ENCODE results near the gene TBC1D3I.
"Not testable (repeated sequence)": the region's sequence is repeated elsewhere in the genome, so short reads cannot be mapped to it uniquely, and the experiment has no call there.

The TBC1D3I gene

DNA sequence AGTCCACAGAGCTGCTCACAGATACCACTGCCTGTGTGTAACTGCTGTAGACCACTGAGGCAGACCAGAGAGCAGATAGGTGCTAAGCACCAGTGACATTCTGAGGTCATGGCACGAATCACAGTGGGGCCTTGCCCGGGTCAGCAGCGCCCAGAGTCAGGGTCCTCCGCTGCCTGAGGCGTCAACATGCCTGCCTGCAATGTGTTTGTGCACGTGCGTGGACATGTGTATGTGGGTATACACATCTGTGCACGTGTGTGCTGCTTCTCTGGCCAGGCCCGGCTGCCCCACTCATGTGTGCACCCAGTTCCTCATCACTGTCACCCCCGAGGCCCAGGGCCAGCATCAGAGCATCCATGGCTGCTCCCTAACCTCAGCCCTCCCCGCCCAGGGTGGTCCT lies at the start of gene TBC1D3I:
Gene TBC1D3I (minus strand): TSS at position 101 of the 400 bp plus-strand sequence. CDS start 1,585 bp downstream, outside the sequence.
- not testable (repeated sequence) for DNase-seq (ENCODE audit: low spot score)

- DNase-seq (ENCODE audit: low spot score): not testable (repeated sequence)
These were observed 30.8 kb upstream of the TBC1D3I start for GRCh38 chr17:36295161-36295560.

- not testable (repeated sequence) for DNase-seq (ENCODE audit: low spot score)
These were observed 25.7 kb upstream of the TBC1D3I start for GRCh38 chr17:36289965-36290612.

DNA sequence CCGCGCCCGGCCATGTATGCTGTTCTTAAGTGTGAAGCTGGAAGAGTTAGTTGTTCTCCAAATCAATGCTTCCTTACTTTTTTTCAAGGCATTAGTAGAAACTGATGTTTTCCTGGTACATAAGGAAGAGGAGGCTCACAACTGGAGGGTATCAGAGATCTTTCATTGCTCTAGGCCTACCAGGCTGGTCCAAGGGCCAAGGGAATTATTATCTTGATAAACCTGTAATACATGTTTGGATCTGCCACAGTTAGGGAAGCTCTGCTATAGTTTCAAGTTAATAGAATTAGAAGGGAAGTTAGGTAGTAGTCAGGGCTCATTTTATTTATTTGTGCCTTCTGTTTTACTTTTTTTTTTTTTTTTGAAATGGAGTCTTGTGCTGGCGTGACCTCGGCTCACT lies 19.8 kb upstream of the TBC1D3I start:
- not testable (repeated sequence) for DNase-seq (ENCODE audit: low spot score)

GRCh38 chr17:36283256-36283655 lies 18.9 kb upstream of the TBC1D3I start:
- DNase-seq (ENCODE audit: low spot score): not testable (repeated sequence)

DNA sequence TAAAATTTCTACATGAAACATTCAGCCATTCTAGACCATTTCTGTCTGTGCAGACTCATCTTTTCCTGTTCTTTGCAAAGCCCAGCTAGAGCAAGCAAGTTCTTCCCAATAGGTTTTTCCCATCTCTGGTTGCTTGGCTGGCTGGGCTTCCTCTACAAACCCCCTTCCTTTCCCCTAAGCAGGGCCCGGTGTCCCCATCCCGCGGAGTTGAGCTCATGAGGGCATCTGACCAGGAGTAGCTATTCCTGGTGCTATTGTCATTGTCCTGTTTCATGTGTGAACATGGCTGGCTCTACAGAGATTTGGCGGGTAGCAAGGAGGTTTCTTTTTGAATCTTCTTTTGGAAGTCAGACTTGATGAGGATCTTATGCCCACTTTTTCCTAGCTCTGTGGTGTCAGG lies 22.3 kb downstream of the TBC1D3I start:
- not testable (repeated sequence) for DNase-seq (ENCODE audit: low spot score)

- DNase-seq (ENCODE audit: low spot score): not testable (repeated sequence)
These were observed 34.7 kb downstream of the TBC1D3I start for GRCh38 chr17:36229644-36230043.

DNA sequence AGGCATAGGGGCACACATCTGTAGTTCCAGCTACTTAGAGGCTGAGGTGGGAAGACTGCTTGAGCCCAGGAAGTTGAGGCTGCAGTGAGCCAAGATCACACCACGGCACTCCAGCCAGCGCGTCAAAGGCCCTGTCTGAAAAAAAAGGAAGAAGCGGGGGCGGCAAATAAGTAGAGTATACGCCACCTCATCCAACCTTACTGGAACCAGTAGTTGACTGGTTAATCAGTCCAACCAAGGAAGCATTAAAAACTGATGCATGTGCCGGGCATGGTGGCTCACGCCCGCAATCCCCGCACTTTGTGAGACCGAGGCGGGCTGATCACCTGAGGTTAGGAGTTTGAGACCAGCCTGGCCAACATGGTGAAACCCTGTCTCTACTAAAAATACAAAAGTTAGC lies 41.4 kb downstream of the TBC1D3I start:
- DNase-seq (ENCODE audit: low spot score): not testable (repeated sequence)

GRCh38 chr17:36221581-36222100 lies 42.7 kb downstream of the TBC1D3I start:
- not testable (repeated sequence) for DNase-seq (ENCODE audit: low spot score)

- not testable (repeated sequence) for DNase-seq (ENCODE audit: low spot score)
These were observed 43.4 kb downstream of the TBC1D3I start for GRCh38 chr17:36220737-36221580.

- not testable (repeated sequence) for DNase-seq (ENCODE audit: low spot score)
These were observed 44.8 kb downstream of the TBC1D3I start for GRCh38 chr17:36219556-36219955.

DNA sequence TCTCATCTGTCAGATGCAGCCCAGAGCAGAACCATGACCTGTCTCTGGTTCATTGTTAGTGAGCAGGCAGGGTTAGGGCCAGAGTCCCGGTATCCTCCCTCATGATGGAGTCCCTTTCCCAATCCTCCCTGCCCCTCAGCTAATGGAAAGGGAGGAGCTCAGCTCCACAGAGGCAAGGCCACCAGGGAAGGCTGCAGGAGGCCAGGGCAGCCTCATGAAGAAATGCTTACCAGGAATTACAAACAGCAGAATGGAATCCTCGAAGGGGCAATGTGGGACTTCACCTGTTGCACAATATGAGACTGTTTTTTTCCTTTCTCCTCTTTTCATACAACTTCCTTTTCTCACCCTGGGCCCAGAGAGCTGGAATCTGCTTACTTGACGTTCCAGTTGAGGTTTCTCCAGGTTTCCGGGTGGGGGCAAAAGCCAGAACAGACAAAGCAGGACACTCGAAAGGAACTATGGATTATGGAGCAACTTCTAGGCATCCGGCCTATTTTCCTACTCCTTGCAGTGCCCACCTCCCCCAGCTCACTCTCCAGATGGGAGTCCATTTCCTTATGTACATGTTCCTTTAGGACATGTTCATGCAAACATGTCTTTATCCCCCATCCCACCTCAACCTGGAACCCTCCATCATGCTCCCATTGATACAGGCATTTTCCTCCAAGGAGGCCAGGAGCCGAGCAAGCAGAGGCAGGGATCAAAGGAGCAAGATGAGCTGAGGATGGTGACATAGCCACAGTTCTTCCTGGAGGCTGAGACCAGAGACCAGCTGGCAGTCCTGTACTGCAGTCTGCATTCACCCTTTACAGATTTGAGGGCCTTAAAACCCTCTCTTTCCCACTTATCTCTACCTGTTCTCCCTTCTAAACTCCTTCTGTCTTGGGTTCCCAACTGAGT lies 48.7 kb downstream of the TBC1D3I start:
- DNase-seq (ENCODE audit: low spot score): not testable (repeated sequence)

DNA sequence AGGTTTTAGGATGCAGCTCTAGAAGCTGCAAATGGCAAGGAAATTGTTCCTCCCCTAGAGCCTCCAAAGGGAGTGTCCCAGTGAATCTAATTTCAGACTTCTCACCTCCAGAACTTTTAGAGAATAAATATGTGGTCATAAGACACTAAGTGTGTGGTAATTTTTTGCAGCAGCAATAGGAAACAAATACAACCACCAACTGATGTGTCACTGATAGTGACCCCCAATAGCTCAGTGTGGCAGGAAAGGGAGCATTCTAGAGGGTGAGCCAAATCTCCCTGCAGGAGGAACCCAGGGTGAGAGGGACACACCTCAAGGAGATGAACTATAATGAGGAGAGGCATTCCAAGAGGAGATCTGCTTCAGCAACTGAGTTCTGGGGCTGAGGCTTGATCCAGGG lies 49.5 kb downstream of the TBC1D3I start:
- no peak for DNase-seq (ENCODE audit: low spot score)

DNA sequence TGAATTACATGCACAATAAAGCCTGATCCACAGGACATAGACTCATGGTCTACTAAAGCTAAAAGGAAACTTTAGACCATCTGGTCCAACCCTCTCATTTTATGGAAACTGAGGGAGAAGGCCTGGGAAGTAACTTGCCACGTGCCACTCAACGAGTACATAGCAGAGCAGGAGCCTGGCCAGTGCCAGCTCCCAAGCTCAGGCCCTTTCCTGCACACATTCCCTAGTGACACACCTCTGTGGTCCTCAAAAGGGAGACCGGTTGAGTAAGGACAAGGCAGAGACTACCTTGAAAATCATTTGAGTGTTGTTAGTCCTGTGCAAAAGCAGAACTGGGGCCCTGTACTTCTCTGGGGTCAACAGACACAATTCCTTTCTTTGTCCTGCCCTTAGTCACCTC lies 50.7 kb downstream of the TBC1D3I start:
- DNase-seq (ENCODE audit: low spot score): no peak

DNA sequence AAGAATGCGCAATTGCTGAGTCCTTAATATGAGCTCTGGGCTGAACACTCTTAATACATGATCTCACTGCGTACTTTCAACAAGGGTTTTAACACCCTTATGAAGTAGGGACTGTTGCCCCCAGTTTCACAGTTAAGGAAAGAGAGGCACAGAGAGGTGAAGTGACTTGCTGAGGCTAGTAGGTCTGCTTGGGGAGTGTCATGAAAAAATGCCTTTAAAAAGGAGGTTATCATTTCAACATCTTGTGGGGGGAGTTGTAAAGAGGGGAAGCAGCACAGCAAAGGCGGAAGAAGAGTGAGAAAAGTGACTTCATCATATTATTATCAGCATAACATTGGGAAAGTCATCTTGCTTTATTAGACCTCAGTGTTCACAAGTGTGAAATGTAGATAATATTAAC lies 51.4 kb downstream of the TBC1D3I start:
- no peak for DNase-seq (ENCODE audit: low spot score)

- DNase-seq (ENCODE audit: low spot score): no peak
These were observed 52.1 kb downstream of the TBC1D3I start for GRCh38 chr17:36212272-36212605.

DNA sequence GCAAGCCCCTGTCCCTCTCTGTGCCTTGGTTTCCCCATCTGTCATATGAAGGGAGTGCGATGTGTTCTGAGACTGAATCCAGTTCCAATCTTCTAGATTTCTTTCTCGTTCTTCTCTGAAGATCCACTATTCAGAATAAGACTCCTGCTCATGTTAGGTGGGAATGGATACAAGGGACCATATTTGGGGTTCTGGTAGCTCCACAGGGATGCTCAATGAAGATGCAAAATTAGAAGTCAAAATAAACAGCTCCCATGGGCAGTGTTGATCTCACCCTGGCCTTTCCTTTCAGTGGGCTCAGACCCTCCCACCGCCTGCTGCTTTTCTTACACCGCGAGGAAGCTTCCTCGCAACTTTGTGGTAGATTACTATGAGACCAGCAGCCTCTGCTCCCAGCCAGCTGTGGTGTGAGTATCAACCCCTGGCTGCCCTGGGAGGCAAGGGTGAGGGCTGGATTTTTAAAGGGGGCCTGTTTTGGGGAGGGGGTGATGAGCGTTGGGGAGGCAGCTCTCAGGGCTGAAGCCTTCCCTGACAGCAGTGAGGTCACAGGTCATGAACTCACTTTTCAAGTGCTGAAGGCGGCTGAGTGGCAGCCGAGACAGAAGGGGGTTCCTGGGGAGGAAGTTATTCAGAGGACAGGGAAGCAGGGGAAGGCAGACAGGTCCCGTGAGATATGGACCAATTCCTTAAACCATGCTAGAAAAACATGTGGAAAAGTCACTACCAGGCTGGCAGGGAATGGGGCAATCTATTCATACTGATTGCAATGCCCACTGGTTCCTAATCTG lies 52.7 kb downstream of the TBC1D3I start:
- not testable (repeated sequence) for DNase-seq (ENCODE audit: low spot score)

DNA sequence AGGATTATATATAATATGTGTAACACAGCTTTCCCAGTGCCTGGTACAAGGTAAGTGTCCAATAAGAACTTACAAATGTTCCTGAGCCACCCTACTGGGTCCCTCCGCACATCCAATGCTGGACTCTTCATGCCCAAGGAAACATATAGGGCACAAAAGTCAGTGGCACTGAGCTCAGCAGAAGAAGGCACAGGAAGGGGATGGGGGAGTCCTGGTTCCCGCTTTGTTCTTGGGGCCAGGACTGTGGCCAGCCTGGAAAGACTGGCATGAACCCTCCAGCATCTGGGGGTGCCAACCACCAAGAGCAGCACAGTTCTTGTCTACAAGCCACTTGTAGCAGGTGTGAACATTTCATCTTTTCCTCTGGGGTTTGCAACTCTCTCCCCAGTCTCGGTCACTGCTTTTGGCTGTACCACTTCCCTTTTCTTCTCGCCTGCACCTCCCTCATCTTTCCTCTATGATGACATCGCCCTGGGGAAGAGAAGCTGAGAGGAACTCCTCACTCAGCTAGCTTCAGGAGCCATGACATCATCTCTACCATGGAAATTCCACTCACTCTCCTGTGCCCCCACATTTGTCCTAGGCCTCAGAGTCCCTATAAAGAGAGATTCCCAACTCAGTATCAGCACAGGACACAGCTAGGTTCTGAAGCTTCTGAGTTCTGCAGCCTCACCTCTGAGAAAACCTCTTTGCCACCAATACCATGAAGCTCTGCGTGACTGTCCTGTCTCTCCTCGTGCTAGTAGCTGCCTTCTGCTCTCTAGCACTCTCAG lies 53.7 kb downstream of the TBC1D3I start, which contains the start of gene CCL4L2:
Gene CCL4L2 (plus strand): TSS at position 625 of the 773 bp plus-strand sequence.
- DNase-seq (ENCODE audit: low spot score): not testable (repeated sequence)

- DNase-seq (ENCODE audit: low spot score): no peak
These were observed 54.8 kb downstream of the TBC1D3I start for GRCh38 chr17:36209575-36209974.

DNA sequence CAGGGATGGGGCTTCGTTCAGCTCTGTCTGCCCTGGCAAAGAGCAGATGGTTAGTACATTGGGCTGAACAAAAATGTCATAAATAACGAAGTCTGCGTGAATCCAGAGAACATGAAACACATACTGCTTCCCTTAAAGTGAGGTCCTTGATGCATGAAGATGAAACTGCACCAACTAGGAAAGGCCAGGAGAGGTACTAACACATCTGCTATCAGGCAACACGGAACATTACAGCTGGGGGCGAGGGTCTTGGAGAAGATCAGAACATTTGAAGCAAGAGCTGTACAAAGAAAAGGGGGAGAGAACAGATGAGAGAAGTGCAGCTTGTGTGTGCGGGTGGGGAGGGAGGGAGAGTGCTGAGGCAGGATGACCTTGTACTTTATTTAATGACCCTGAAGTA lies 57.0 kb downstream of the TBC1D3I start:
- DNase-seq (ENCODE audit: low spot score): not testable (repeated sequence)

All from RKO (cell line).